HEK293T (cell line): ENCODE results near the gene QKI.

Source experiments
- CTCF ChIA-PET: fragments of 350-600 bp; formaldehyde crosslinking; extraction: SDS; loops from one replicate; lab custom pipeline; 2021; ENCODE audit warnings: antibody characterized with exemption, inconsistent platforms; lab: Yijun Ruan, JAX
- POLR2A ChIA-PET: fragments of 350-600 bp; formaldehyde crosslinking; extraction: SDS; loops from one replicate; lab custom pipeline; 2020; ENCODE audit warnings: antibody characterized with exemption, inconsistent platforms; lab: Yijun Ruan, JAX
- DNase-seq: peaks from one replicate; pipeline ENCODE4 v3.0.0; 2012; ENCODE audit warnings: mixed read lengths; ENCODE audit errors: extremely low spot score
- ARNT ChIP-seq: fragments of 450-650 bp; IDR thresholded peaks from 2 replicates; pipeline ENCODE4 v1.6.1; 2017; ENCODE audit warnings: mild to moderate bottlenecking
- BHLHE40 ChIP-seq: fragments of 450-650 bp; IDR thresholded peaks from 2 replicates; pipeline ENCODE4 v1.6.1; 2016; ENCODE audit warnings: mild to moderate bottlenecking, moderate library complexity, borderline replicate concordance
- CTBP1 ChIP-seq: fragments of 450-650 bp; IDR thresholded peaks from 2 replicates; pipeline ENCODE4 v1.6.1; 2016; ENCODE audit warnings: borderline replicate concordance
- ELF4 ChIP-seq: fragments of 450-650 bp; IDR thresholded peaks from 2 replicates; pipeline ENCODE4 v1.6.1; 2017; ENCODE audit warnings: antibody characterized with exemption
- FOXA1 ChIP-seq: fragments of 450-650 bp; IDR thresholded peaks from 2 replicates; pipeline ENCODE4 v1.6.1; 2016; ENCODE audit warnings: mild to moderate bottlenecking
- FOXK2 ChIP-seq: fragments of 450-650 bp; IDR thresholded peaks from 2 replicates; pipeline ENCODE4 v1.6.1; 2016; ENCODE audit warnings: mild to moderate bottlenecking
- FOXM1 ChIP-seq: fragments of 450-650 bp; IDR thresholded peaks from 2 replicates; pipeline ENCODE4 v1.6.1; 2017; ENCODE audit warnings: mild to moderate bottlenecking, borderline replicate concordance
- L3MBTL2 ChIP-seq: fragments of 450-650 bp; conservative IDR thresholded peaks from 2 replicates; pipeline ENCODE4 v1.6.1; 2016; ENCODE audit warnings: mild to moderate bottlenecking
- LEF1 ChIP-seq: fragments of 450-650 bp; IDR thresholded peaks from 2 replicates; pipeline ENCODE4 v1.6.1; 2017; ENCODE audit warnings: mild to moderate bottlenecking, borderline replicate concordance
- TARDBP ChIP-seq: fragments of 450-650 bp; IDR thresholded peaks from 2 replicates; pipeline ENCODE4 v1.6.1; 2016
- ZNF384 ChIP-seq: fragments of 450-650 bp; IDR thresholded peaks from 2 replicates; pipeline ENCODE4 v1.6.1; 2016
- TF ChIP-seq, protein P1 (sequence below): fragments of 450-650 bp; IDR thresholded peaks from 2 replicates; pipeline ENCODE4 v1.6.1; 2016

The QKI gene

DNA sequence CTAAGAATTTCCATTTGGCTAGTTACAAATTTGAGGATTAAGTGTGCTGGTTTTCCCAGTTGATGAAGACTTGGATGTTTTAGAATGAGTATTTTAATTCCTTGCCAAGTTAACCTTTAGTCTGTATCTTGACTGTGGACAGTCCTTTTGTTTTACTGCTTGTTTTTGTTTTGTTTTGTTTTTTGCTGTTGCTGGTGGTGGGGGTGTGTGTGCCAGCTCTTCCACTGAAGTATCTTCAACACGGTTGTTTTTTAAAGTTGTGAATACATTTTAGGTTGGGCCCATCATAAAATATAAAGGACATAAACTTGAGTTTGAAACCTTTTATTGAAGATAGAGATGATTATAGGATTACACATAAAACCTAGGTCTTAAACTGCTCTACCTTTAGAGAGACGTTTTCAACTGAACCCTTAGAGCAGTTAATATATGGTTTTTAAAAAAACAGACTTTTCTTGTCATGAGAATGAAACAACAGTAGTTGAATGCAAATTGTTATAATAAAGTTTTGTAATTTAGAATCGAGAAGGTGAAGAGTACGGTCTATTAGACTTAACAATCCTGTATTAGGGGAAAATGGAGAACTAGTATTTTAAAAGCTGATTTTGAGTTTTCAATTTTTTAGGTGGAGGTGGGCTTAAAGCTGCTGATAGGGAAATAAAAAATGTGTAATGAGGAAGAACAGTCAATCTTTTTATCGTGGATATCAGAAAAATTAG lies 4.0 kb downstream of the QKI start:
- no peak for DNase-seq
- POLR2A ChIA-PET = no interaction called here
- CTCF ChIA-PET = no interaction called here
- TF ChIP-seq TARDBP (no peak), L3MBTL2 (no peak), FOXA1 (no peak)

DNA sequence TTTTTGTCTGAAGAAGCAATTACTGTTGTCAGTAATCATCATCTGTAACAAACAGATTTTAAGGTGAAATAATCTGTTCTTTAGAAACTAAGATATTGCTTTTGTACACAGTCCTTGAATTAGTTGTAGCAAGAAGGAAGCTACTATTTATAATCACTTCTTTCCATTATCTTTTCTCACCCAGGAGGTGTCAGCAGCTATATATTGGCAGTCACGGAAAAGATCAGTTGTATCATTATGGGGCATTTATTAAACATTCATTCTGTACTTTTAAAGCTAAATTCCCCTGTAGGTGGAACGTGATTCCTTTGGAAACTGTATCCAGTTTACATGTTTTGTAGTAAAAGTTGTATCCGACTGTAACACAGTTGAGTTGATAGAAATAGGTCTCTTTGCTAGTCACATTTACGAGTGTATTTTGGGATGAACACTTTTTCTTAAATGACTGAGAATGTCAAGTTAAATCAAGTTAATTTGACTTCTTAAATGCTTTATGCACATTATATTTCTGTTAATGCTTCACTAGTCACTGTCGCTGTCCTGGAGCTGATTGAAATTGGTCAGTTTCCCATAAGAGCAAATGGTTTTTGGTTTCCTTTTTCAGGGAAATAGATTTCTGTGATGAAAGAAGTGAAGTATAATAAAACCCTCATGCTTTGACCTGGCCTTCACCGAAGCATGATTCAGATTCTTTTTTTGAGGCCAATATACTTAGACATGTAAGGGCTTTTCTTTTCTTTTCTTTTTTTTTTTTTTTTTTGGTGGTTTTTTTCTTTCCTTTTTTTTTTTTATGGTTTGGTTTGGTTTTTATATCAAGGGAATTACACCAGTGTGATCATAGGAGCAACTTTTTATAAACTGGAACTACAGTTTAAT lies 5.1 kb downstream of the QKI start:
- ChIA-PET POLR2A (interaction anchor here (1.0 kb wide), 1 partner anchor 135 kb away, joined by 3 read pairs; no protein-coding TSS in a partner anchor), CTCF (interaction anchor here (0.6 to 1.3 kb wide), 3 partner anchors 135 to 709 kb away, joined by 3 read pairs; no protein-coding TSS in a partner anchor)
- TF ChIP-seq, protein P1, sequence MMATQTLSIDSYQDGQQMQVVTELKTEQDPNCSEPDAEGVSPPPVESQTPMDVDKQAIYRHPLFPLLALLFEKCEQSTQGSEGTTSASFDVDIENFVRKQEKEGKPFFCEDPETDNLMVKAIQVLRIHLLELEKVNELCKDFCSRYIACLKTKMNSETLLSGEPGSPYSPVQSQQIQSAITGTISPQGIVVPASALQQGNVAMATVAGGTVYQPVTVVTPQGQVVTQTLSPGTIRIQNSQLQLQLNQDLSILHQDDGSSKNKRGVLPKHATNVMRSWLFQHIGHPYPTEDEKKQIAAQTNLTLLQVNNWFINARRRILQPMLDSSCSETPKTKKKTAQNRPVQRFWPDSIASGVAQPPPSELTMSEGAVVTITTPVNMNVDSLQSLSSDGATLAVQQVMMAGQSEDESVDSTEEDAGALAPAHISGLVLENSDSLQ = peak; percentile 94
- TF ChIP-seq FOXM1 (no peak), CTBP1 (peak; percentile 88), FOXA1 (peak; percentile 32; the same call in 1 of the 2 replicates), LEF1 (0 out of 2 replicates have a peak, but pooled peaks have one; percentile 52), TARDBP (no peak), ARNT (0 out of 2 replicates have a peak, but pooled peaks have one; percentile 50), ZNF384 (peak; percentile 91)
- DNase-seq = no peak

DNA sequence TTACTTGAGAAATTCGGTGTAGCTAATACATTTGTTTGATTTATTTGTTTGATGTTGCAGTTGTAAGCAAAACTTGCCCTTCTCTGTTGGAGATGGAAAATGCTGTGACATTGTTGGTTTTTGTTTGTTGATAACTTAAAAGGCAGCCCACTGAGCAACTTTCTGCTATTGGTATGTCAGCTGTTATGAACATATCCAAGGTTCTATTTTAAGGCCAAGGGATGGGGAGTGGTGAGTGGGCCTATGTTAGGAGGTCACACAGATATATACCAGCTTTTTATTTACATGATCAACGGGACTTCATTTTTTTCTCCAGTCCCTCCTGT lies 5.7 kb downstream of the QKI start:
- no peak for DNase-seq
- TF ChIP-seq FOXK2 = no peak
- no peak for TF ChIP-seq TARDBP
- no peak for TF ChIP-seq FOXA1
- no peak for TF ChIP-seq LEF1
- TF ChIP-seq CTBP1 = peak; percentile 40; the same call in 1 of the 2 replicates
- ChIA-PET CTCF (interaction anchor here (1.3 kb wide), 1 partner anchor 134 kb away, joined by 3 read pairs; no protein-coding TSS in a partner anchor), POLR2A (interaction anchor here (1.0 kb wide), 1 partner anchor 134 kb away, joined by 3 read pairs; no protein-coding TSS in a partner anchor)

DNA sequence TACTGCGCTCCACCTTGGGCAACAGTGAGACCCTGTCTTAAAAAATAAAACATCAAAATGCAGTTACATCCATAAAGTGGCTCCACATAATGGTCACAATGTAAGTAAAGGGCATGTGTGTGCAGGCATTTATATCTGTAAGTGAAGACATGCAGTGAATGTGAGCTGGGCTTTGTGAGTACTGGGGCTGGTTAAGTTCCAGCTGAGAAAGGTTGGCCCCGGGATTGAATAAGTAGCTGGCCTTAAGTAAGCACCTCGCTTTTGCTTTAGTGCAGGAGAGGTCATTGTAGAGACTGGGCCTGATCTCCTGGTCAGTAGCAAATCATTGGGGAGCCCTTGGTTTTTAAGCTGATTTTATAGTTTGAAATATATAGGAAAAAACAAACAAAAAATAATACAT lies 8.0 kb downstream of the QKI start:
- POLR2A ChIA-PET = no interaction called here
- DNase-seq = no peak
- TF ChIP-seq TARDBP = no peak
- CTCF ChIA-PET = interaction anchor here (0.7 kb wide), 1 partner anchor 132 kb away, joined by 3 read pairs; no protein-coding TSS in a partner anchor

DNA sequence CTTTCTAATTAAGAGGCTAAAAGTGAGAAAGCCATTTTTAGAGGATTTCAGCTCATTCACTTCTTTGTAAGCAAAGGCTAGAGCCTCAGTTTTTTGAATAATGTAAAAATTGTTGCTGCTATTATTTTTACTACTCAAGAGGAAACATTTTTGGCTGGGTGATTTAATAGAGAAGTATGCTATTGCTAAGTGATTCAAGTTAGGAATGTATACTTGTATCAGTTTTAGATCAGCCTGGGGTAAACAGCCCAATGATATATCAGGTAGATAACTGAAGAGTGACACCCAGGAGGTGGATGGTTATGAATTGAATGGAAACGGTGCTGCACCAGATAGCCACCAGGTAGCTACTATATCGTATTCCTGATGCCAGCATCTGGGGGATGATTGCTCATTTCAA lies 9.2 kb downstream of the QKI start:
- CTCF ChIA-PET = interaction anchor here (0.6 kb wide), 1 partner anchor 393 kb away, joined by 3 read pairs; no protein-coding TSS in a partner anchor
- no peak for TF ChIP-seq BHLHE40
- no peak for TF ChIP-seq L3MBTL2
- no peak for TF ChIP-seq LEF1
- TF ChIP-seq ELF4 = no peak
- TF ChIP-seq FOXM1 = no peak
- no peak for TF ChIP-seq TARDBP
- no peak for TF ChIP-seq FOXK2
- no peak for DNase-seq
- POLR2A ChIA-PET = no interaction called here

DNA sequence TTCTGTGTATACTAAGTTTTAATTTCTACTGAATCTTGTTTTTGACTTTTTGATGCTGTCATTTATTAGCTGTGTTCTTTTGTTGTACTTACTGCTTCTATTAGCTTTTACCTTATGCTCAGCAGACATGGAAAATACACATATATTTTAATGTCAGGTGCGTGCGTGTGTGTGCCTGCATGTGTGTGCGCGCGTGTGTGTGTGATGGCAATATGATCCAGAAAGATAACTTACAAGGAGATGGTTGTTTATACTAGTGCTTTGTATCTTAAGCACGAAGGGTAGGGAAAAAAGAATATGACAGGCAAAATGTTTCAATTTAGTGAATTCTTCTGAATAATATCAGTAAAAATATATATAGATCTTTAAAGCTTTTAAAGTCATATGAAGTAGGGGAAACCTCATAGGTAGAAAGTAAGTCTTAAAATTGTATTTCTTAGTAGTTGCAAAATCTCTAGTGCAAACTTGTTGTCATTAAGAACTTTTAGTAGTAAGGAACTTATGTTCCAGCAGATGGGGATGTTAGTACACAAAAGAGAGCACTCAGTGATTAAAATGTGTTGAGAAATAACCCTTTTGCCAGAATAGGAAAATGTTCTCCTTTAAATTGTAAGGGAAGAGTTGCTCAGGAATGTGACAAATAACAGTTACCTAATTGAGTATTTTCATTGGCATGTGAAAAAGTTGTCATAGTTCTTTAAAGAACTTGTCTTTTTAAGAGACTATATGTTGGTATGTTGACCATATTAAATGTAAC lies 13.2 kb downstream of the QKI start:
- ChIA-PET CTCF (no interaction called here), POLR2A (interaction anchor here (1.1 kb wide), 1 partner anchor 16 kb away, joined by 3 read pairs; no protein-coding TSS in a partner anchor)
- TF ChIP-seq ARNT (0 out of 2 replicates have a peak, but pooled peaks have one; percentile 41), L3MBTL2 (no peak)
- no peak for DNase-seq

DNA sequence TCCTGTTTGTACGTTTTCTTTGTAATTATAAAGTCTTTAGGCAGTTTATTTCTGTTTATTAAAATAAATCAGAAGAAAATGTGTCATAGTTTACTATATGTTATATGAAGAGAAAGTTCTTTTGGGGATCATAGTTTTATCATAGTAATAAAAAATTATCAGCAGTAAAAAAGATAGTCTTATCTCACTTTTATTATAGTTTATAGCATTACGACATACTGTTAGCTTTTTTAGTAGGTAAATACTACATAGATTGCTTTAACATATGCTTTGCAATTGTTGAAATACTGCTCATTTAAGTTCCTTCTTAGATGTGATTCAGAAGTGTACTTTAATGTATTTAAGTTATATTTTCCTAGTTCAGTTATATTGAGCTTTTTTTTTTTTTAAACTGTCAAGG lies 13.9 kb downstream of the QKI start:
- CTCF ChIA-PET = interaction anchor here (0.6 kb wide), 1 partner anchor 530 kb away, joined by 3 read pairs; no protein-coding TSS in a partner anchor
- DNase-seq = no peak
- TF ChIP-seq FOXA1 = no peak
- TF ChIP-seq ZNF384 = 0 out of 2 replicates have a peak, but pooled peaks have one; percentile 37
- POLR2A ChIA-PET = no interaction called here

DNA sequence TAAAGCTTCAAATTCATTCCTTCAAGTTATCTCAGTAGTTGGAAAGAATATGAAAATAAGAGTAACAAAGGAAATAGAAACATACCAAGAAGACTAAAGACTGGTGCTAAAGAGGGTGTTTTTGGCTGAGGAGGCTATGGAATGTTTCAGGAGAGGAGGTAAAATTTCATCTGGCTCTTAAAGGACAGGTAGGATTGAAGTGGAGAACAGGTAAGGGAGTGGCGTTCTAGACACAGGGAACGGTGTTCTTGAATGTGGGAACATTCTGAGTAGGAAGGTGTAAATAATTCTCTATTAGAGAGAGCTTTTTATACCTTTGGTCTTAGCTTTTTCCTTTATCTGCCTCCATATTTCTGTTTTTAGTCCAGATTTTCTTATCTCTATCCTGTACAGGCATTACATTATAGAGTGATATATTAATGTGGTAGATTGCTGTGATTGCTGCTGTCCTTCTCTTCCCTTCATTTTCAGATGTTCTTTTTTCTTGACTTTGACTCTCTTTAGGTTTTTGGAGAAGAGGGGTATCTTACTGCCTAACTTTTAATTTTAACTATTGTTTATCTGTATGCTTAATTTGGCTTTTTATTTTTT lies 15.4 kb downstream of the QKI start:
- no peak for DNase-seq
- CTCF ChIA-PET = interaction anchor here (1.1 to 1.5 kb wide), 2 partner anchors 47 to 125 kb away, joined by 4 read pairs; no protein-coding TSS in a partner anchor
- TF ChIP-seq, protein P1 = no peak
- no peak for TF ChIP-seq L3MBTL2
- TF ChIP-seq ELF4 = no peak
- no peak for TF ChIP-seq LEF1
- POLR2A ChIA-PET = no interaction called here
